DND-41 (cell line): ENCODE measurements around the gene PNISR.

Experiments
- ATAC-seq: fragments of 200-7000 bp; cut with Tn5 transposase; 3 replicates; pipeline ENCODE4 v1.9.1; 2021; ENCODE audit warnings: low read depth; ENCODE audit not compliant: insufficient read depth
- DNase-seq: peaks from one replicate; pipeline ENCODE4 v3.0.0-alpha.2; 2020
- H2AFZ ChIP-seq: 2 replicates; pipeline ENCODE4 v1.6.0; 2012; ENCODE audit warnings: low read depth, low read length
- H3K27ac ChIP-seq: 2 replicates; pipeline ENCODE4 v1.5.1; 2012; ENCODE audit warnings: low read length, inconsistent platforms
- H3K27me3 ChIP-seq: fragments of 200-600 bp; sonication (generic); 2 replicates; pipeline ENCODE4 v1.6.0; 2012; ENCODE audit warnings: low read length, mild to moderate bottlenecking, inconsistent platforms; ENCODE audit not compliant: insufficient read depth, poor library complexity
- H3K36me3 ChIP-seq: 2 replicates; pipeline ENCODE4 v1.5.1; 2012; ENCODE audit warnings: low read length, inconsistent platforms; ENCODE audit not compliant: insufficient read depth
- H3K4me1 ChIP-seq: 2 replicates; pipeline ENCODE4 v1.5.1; 2012; ENCODE audit warnings: mild to moderate bottlenecking, low read length; ENCODE audit not compliant: insufficient read depth
- H3K4me2 ChIP-seq: 2 replicates; pipeline ENCODE4 v1.6.0; 2012; ENCODE audit warnings: mild to moderate bottlenecking, moderate library complexity, low read length, inconsistent platforms; ENCODE audit not compliant: insufficient read depth
- H3K4me3 ChIP-seq, 2 experiments: fragments of 200-600 bp in 1 of 2; shearing (Covaris generic) in 1 of 2; 2 replicates each; pipeline ENCODE4 v1.5.1; 2012 to 2016; ENCODE audit warnings: inconsistent platforms in 2 of 2, low read length in 2 of 2, mild to moderate bottlenecking in 2 of 2, low read depth in 1 of 2, moderate library complexity in 1 of 2
- H3K79me2 ChIP-seq: 2 replicates; pipeline ENCODE4 v1.6.0; 2012; ENCODE audit warnings: low read length, inconsistent platforms; ENCODE audit not compliant: insufficient read depth
- H3K9ac ChIP-seq: 2 replicates; pipeline ENCODE4 v1.6.0; 2012; ENCODE audit warnings: low read depth, mild to moderate bottlenecking, inconsistent platforms, low read length, moderate library complexity
- H3K9me3 ChIP-seq: 2 replicates; pipeline ENCODE4 v1.5.1; 2012; ENCODE audit warnings: low read length, moderate library complexity, mild to moderate bottlenecking, inconsistent platforms; ENCODE audit not compliant: insufficient read depth, severe bottlenecking
- H4K20me1 ChIP-seq: 2 replicates; pipeline ENCODE4 v1.6.0; 2012; ENCODE audit warnings: low read length; ENCODE audit not compliant: insufficient read depth
- CTCF ChIP-seq: IDR thresholded peaks from 2 replicates; pipeline ENCODE4 v1.5.1; 2012; ENCODE audit warnings: borderline replicate concordance, low read length, moderate library complexity, mild to moderate bottlenecking; ENCODE audit not compliant: poor library complexity, severe bottlenecking; ENCODE audit errors: extremely low read depth
- EZH2 ChIP-seq: IDR thresholded peaks from 3 replicates; pipeline ENCODE4 v1.6.1; 2012; ENCODE audit warnings: borderline replicate concordance, low read depth, mild to moderate bottlenecking, moderate library complexity, low read length, inconsistent platforms; ENCODE audit not compliant: severe bottlenecking

Gene PNISR

DNA sequence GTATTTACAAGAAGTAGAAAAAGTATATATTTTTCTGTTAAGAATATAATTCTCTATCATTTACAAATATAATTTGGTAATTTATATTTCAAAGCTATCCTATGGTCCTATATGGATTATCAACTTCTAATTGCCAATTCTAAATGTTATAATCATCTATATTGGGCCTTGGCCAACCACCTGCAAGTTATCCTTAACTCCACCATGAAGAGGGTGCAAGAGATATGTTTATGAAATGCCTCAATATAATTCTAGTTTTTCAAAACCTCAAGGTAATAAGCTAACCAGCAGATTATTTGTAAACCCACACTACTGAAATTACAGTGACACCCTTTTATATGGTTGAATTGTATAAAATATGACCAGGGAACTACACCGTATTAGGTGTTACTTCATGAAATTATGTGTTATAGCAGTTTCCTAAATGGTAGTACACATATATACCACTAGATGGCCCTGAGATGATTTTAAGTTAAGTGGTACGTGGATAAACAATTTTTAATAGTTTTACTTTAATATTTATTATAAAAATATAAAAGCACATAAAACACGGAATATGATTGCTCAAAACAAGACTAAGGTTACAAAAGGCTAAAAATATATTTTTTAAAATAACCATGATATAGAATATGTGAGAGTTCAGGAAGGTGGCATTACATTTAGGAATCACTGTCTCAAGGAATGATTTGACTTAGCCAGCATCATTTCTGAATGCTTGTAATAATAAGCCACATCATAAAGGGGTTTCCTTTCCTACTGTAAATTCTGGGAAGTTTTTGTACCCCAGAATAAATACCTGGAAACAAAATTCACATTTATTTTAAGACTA lies 9.8 kb upstream of the PNISR start:
- DNase-seq, result no peak

GRCh38 chr6:99432877-99433276 lies 7.8 kb upstream of the PNISR start:
- H2AFZ ChIP-seq, result no peak overlapping the region

More for the DNA sequence above, 9.8 kb upstream of the PNISR start:
- Histone ChIP-seq H2AFZ (no peak overlapping the region), H3K9me3 (no peaks in the 10 kb centered on the region), H4K20me1 (no peaks in the 10 kb centered on the region), H3K4me2 (no peak overlapping the region), H3K27ac (no peak overlapping the region), H3K4me3 (no peak overlapping the region), H3K4me1 (no peaks in the 10 kb centered on the region), H3K79me2 (no peaks in the 10 kb centered on the region), H3K36me3 (peaks cover 26% of the 10 kb centered on the region), H3K9ac (no peak overlapping the region), H3K27me3 (no peaks in the 10 kb centered on the region)
- peak; percentile 85 for ATAC-seq
- TF ChIP-seq EZH2 (no peak), CTCF (peak; percentile 64)

GRCh38 chr6:99431901-99432300 lies 6.8 kb upstream of the PNISR start:
- Histone ChIP-seq H2AFZ (no peak overlapping the region), H3K9ac (no peak overlapping the region), H3K27me3 (no peaks in the 10 kb centered on the region), H3K27ac (no peak overlapping the region), H3K4me3 (no peak overlapping the region), H3K9me3 (no peaks in the 10 kb centered on the region), H3K79me2 (peaks cover 10% of the 10 kb centered on the region), H3K36me3 (peaks cover 26% of the 10 kb centered on the region), H3K4me2 (no peak overlapping the region), H4K20me1 (no peaks in the 10 kb centered on the region), H3K4me1 (peaks cover 11% of the 10 kb centered on the region)
- TF ChIP-seq EZH2 (no peak), CTCF (no peak)
- no peak for DNase-seq
- ATAC-seq, result no peak

More at GRCh38 chr6:99432877-99433276, 7.8 kb upstream of the PNISR start:
- Histone ChIP-seq H3K9ac (no peak overlapping the region), H3K4me2 (no peak overlapping the region), H3K4me1 (peaks cover 1% of the 10 kb centered on the region; the same call in 1 of the 2 replicates), H3K9me3 (no peaks in the 10 kb centered on the region), H4K20me1 (no peaks in the 10 kb centered on the region), H3K79me2 (no peaks in the 10 kb centered on the region; the same call in 1 of the 2 replicates), H3K4me3 (no peak overlapping the region), H3K36me3 (peaks cover 21% of the 10 kb centered on the region), H3K27me3 (no peaks in the 10 kb centered on the region), H3K27ac (no peak overlapping the region)
- ATAC-seq (no peak), DNase-seq (no peak)
- no peak for TF ChIP-seq CTCF
- no peak for TF ChIP-seq EZH2
